Measurements from ENCODE around the gene CEP55.
"Not testable (repeated sequence)": the region's sequence is repeated elsewhere in the genome, so short reads cannot be mapped to it uniquely, and the experiment has no call there.

CEP55 gene

DNA sequence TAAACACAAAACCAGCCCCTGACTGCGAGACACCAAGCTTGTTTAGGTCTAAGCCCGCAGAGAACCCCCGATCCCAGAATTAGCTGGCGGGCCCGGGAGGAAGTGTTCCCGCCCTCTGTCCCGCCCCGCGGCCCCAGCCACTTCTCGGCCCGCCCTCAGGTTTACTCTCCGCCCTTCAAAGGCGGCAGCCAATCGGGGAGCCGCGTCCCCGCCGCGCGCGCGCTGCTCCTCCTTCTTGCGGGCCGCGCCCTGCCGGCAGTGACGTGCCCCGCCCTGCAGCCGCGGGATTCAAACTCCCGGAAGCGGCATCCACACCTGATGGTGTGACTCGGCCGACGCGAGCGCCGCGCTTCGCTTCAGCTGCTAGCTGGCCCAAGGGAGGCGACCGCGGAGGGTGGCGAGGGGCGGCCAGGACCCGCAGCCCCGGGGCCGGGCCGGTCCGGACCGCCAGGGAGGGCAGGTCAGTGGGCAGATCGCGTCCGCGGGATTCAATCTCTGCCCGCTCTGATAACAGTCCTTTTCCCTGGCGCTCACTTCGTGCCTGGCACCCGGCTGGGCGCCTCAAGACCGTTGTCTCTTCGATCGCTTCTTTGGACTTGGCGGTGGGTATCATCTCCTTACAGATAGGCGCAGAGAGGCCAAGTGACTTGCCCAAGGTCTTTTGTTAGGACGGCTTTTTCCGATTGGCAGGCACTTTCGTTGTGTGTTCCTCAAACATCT is at the start of gene CEP55:
Gene CEP55, plus strand, starts transcription at position 291 of the 720 bp plus-strand sequence. CDS start 3,440 bp downstream, outside the sequence.
- DNase-seq = peak; percentile 94 to 97

DNA sequence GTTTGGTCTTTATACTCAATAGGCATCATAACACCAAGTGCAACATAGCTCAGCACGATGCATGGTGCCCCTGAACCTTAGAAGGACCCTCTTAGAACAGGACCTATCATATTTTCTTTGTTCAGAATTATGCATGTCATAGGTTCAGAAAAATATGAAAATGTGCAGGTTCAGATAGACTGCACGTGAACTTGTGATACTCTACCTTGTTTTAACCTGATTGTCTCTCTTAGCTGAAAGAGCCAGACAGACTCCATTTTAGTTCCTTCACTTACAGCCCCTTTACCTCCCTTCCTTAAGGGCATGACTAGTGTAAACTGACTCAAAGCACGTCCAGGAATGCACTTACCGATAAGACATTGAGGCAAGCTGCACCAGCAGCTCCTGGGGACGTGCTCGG is 49.4 kb upstream of the CEP55 start:
- no peak for DNase-seq

DNA sequence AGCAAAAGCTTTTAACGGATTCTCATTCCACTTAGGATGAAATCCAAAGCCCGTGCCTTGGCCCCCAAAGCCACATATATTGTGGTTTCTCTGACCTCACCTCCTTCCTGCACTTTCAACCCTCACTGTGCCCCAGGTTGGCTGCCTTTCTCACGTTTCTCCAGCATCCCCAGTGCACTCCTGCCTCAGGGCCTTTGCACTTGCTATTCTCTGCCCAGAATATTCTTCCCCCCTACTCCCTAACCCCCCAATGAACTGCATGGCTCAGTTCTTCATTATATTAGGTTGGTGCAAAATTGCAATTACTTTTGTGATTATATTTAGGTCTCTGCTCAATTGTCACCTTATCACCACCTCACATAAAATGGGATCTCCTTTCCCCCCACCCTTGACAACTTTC is 48.4 kb upstream of the CEP55 start:
- no peak for DNase-seq

DNA sequence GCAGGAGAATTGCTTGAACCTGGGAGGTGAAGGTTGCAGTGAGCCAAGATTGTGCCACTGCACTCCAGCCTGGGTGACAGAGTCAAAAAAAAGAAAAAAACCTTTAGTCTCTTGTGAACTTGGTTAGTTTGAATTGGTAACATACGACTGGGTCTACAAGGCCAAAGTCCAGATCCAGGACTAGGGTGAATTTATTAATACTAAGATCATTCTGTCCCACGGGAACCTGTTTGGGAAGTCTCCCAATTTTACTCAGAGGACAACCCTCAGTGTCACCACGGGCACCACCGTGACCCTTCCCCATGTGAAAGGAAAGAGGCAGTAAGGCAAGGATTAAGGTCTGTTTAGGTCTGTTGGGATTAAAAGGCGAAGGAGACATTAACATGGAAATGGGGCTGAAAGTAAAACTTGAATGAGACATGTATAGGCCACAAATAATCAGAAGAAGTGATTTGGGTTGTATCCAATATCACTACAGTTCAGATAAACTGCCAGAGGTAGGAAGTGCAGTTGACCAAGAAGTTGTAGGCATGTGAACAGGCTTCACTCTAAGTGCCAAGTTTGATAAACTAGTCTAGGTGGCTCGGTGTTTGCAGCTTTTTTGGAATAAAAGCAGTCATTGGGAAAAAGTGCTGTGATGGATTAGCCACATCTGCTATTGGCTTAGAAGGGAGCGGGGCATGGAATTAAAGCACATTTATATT is 45.0 kb upstream of the CEP55 start:
- DNase-seq = no peak

DNA sequence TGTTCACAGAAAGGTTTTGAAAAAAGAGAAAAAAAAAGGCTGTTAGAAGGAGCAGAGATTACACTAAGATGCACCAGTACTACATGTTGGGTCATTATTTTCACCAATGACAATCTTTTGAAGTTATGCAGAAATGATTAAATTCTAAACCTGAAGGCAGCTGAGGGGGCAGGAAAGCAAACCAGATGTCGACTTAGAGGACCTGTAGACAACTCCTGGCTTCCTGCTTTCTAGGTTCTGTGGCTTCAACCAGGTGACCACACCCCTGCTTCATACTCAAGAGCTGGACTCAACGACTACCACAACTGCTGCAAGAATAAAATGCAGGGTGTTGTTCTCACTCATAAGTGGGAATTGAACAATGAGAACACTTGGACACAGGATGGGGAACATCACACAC is 44.3 kb upstream of the CEP55 start:
- DNase-seq = no peak

DNA sequence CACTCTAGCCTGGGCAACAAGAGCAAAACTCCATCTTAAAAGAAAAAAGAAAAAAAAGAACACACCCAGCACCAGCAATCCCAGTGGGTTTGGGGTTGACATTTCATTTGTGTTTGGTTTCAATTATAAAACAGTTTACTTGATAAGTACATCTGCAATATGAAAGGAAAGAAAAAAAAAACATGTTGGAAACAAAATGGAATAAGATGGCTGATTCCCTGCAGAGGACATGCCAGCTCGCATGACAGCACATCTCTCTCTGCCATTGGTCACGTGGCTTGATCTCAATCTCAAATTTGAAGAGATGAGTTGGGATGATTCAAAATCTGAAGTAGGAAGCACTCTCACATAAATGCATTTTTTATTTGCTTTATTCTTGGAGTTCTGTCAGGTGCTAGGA is 42.3 kb upstream of the CEP55 start:
- no peak for DNase-seq

DNA sequence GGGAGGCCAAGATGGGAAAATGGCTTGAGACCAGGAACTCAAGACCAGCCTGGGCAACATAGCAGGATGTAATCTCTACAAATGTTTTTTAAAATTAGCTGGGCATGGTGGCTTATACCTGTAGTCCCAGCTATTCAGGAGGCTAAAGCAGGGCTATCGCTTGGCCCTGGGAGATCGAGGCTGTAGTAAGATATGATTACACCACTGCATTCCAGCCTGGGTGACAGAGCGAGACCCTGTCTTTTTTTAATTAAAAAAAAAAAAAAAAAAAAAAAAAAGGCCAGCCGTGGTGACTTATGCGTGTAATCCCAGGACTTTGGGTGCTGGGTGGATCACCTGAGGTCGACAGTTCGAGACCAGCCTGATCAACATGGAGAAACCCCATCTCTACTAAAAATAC is 41.7 kb upstream of the CEP55 start:
- DNase-seq = no peak

DNA sequence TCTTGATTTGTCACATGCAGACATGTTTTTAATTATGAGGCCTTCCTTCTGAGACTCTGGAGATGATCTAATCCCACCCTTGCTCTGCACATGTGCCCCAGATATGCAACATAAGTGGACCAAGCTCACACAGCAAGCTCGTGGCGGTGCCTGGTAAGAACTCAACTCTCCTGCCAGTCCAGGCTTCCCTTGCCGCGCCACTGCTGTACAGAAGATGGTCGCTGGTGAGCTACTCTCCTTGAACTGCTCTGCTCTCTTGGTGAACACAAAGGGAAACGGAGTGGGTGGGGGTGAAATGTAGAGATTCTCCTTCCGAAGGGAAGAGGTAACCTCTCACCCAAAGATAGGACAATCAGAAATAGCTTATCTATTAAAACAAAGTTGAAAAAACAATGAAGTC is 39.9 kb upstream of the CEP55 start:
- no peak for DNase-seq

DNA sequence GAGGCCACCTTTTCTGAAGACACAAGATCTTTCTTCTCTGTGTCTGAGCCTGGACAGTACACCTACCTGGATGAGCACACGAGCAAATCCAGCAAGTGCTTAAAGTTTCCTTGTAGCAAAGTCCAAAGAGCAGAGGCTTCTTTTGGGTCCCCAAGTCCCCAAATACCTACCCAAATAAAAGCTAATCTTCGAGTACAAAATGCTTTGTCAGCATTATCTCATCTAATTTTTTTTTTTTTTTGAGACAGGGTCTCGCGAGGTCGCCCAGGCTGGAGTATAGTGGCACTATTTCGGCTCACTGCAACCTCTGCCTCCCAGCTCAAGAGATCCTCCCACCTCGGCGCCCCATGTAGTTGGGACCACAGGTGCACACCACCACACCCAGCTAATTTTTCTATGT is 38.9 kb upstream of the CEP55 start:
- no peak for DNase-seq

DNA sequence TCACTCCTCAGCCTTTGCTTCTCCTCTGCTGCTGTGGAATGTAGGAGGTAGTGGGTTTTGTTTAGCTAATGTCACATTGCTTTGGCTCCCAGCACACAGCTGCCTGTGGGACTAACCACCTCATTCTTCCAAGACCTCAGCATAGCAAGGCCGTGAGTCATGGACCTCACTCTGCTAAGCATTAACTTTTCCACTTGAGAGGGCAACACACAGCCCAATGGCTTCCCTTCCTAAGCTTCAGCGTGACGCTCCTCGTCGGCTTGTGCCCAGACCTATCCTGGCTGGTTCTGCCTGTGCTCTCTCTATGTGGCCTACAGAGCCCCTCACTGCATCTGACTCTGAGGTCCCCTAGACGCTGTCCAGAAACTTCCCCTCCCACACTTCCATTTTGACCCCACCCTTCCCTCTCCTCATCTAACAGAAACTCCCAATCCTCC is 37.6 kb upstream of the CEP55 start:
- DNase-seq = peak; percentile 24 to 36

DNA sequence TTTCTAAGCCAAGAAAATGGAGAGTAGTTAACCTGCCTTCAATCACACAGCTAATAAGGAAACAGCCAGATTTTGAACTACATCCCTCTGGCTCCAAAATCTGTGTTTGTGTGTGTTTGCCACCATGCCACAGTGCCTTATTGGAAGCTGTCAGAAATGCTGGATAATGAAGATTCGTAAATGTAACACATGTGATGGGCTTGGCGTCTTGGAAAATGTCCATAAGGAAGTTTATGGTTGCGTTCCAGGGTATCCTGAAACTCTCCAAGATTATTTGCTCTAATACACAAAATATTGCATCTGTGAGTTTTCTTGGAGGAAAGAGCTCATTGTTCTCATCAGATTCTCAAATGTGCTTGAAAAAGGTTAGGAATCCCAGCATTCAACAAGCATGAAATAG is 36.9 kb upstream of the CEP55 start:
- DNase-seq = no peak

DNA sequence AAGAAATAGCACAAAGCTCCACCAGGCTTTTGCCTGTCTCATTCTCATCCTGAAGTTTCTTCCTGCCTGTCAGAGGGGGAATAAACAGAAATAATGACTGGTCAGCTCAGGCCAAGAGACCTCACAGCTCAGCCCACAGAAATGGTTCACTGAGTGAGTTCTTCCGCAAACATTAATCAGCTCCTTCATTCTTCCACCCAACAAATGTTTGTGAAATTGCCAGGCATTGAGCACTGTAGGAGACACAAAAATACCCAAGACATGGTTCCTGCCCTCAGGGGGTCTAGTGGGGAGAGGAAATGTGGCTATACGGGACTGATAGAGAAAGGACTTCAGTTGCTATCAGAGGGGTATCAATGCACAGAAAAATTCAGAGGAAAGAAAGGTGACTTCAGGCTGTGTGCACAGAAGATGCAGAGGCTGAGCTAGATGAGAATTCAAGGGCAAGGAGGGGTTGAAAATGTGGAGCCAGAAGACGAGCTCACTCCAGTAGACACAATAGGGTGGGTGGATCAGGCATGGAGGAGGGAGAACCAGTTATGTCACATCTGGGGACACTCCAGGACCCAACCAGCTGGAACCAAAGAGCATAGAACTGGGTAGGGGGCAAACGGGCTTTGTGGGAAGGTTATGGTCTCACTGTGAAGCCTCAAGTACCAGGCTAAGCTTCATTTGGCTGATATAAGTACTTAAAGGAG is 35.2 kb upstream of the CEP55 start:
- no peak for DNase-seq

DNA sequence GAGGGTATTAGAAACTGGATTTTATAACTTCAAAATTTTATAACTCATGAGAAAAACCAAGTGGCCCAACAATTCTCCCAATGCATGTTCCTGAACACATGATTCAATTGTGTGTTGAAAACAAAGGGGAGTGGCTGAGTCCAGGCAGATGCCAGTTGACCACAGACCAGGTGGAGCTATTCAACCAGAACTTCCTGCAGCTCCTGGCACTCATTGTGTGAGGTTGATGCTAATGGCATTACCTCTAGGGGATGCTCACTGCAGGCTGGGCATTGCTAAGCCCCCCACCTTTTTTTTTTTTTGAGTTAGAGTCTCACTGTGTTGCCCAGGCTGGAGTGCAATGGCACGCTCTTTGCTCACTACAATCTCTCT is 34.6 kb upstream of the CEP55 start:
- no peak for DNase-seq

DNA sequence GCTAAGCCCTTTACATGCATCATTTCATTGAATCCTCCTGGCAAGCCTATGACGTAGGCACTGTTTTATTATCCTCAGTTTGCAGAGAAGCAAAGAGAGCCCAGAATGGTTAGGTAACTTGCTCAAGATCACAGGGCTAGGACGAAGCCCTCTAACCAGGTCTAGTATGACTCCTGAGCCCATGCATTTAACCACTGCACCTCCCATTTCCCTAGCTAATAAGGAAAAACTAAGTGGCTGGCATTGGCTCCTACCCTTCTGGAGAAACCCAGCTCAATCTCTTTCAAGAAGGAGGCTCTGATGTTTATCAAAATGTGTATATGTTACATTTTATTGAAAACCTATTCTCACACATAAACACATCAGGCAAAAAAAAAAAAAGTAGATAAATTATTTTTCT is 34.0 kb upstream of the CEP55 start:
- no peak for DNase-seq

DNA sequence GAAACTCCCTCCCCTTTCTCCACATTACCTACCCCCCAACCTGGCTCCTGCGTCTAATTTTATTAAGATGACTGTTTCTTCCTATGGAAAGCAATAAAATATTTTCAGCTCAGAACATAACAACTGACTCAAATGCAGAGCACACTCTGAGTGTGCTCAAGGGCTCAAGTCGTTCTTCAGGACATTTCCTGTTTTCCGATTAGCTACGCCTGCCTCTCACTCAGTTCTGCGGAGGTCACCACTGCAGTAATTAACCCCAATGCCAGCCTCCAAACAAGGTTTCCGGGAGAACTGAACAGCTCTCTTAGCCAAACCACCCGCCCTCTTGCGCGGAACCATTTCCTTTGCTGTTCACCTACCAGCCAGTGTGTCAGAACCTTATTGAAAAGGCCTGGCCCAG is 33.5 kb upstream of the CEP55 start:
- peak; percentile 53 to 68 for DNase-seq

DNA sequence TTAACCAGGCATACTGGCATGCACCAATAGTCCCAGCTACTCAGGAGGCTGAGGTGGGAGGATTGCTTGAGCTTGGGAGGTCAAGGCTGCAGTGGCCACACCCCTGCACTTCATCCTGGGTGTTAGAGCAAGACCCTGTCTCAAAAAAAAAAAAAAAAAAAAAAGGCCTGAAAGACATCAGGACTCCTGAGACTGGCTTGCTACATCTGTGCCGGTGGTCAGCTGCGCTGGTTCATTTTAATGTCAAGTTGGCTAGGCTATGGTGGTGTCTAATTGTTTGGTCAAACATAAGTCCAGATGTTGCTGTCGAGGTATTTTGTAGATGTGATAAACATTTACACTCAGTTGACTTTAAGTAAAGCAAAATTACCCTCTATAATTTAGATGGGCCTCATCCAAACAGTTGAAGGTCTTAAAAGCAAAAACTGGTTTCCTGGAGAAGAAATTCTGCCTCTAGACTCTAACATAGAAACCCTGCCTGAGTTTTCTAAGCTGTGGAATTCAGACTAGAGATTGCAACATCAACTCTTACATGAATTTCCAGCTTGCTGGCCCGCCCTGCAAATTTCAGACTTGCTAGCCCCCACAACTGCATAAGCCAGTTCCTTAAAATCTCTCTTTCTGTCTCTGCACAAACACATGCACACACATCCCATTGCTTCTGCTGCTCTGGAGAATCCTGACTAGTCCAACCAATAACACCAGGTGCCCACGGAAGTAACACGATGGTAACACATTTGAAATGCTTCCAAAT is 32.5 kb upstream of the CEP55 start:
- no peak for DNase-seq

DNA sequence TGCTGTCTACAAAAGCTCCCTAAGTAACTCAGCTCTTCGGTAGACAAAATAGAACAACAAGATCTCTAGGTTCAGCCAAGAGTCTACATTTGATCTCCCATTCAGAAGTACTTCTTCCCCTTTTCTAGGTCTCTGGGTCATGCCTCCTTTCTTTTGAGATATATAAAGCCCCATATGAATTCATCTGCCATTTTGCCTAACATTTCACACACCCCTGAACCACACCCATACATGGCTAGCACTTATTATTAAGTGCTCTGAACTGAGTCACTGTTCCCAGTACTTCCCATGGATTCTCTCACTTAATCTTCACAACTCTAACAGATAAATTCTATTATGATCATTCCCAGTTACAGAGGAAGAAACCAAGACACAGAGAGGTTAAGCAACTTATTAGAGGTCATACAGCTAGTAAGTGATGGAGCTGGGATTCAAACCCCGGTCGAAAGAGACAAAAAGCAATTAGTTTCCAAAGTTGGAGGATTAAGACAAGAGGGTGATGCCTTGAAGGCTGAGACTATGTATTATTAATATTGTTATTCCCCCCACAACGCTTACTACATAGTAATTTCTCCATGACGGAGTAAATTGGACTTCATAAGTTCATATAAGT is 31.5 kb upstream of the CEP55 start:
- DNase-seq = no peak

DNA sequence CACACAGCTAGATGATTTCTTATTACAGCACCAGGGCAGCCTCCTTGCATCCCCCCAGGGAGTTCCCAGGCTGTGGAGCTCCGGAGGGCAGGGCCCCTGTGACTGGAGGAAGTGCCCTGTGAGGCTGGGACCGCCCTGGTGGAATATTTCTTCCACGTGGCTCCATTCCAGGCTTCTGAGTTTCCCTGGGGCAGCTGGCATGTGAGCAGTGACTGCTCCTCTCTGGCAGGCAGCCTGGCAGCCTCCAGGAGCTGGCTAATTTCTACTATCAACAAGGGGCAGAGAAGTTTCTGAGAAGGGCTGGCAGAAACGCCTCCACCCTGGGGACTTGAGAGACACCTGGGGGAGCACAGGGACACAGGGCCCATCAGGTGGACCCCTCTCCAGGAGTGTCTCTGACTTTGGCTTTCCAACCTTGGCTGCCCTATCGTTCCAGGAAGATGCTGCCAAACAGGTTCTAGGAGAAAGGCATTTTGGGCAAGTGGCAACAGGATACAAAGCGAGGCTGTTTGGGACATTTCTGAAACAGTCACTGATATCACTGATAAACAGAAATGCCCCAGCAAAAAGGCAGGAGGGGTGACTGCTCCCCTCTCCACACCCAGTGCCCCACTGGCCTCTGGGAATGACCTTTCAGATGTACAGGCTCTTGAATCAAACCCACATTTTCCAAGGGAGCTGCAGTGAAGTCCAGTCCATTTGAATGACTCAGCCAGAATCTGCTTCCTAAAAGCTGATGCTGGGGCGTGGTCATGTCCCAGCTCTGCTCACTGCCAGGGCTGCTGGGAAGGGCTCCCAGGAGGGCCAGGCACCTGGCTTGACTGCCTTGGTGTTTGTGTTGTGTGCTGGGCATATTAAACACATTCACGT is 30.4 kb upstream of the CEP55 start:
- DNase-seq = no peak

DNA sequence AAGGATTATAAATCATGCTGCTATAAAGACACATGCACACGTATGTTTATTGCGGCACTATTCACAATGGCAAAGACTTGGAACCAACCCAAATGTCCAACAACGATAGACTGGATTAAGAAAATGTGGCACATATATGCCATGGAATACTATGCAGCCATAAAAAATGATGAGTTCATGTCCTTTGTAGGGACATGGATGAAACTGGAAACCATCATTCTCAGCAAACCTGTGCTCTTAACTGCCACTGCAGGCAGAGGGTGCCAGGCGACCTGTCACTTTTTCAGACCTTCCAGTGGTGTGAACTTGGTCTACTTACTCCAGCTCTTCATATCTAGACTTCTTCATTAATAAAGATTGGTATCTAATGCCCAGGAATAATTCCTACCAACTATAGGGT is 28.8 kb upstream of the CEP55 start:
- DNase-seq = not testable (repeated sequence)

DNA sequence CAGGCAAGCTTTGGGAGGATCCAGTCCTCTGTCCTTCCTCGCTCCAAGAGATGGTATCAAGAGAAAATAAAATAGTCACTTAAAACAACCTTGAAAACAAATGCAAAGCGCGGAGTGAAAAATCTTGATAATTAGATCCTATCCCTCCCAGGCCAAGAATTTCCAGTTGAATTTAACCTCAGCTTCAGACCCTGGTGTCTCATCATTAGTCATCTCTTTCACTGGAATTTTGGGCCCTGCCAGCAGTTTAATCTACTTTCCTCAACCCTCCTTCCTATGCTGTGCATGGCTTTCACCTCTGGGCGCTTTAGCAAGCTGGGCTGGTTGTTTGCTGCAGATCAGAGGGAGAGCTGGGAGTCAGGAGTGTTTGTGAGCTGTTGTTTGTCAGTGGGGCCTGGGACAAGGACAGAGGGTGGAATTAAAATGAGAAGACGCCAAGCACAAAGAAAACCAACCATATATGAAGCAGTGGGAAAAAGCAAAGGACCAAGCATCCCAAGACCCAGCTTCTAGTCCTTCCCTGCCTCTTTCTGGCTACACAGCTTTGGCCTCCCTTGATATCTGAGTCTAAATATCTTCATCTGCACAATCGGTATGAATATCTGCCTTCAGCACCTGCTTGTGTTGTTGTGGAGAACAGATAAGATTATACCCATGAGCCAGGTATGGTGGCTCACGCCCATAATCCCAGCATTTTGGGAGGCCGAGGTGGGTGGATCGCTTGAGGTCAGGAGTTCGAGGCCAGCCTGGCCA is 27.8 kb upstream of the CEP55 start:
- DNase-seq = no peak

DNA sequence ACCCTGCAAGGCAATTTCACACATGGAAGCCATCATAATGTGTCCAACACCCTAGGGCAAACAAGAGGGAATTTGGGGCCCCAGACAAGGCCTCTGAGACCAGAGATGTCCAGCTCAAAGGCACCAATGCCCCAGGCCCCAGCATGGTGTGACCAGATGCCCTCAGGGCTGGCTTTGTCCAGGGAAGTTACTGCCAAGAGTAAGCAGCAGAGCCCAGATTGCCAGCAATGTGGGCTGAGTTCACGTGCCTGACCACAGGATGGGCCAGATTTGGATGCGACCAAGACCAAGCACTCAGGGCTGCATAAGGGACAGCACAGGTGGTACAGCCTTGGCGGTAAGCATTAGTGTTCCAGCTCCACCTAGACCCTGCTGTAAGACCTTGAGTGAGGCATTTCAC is 27.0 kb upstream of the CEP55 start:
- no peak for DNase-seq
